ENCODE results near the gene PKP4. TPM values are rescaled to one million over a fixed set of nuclear protein-coding genes. Genes with fewer than 3 reads are reported as not detected.

The PKP4 gene
- total RNA-seq, 1 donor from 2014 or later = 60.8 TPM

GRCh38 chr2:158726911-158727592 lies 270.3 kb downstream of the PKP4 start:
- DNase-seq (ENCODE audit: low spot score in 2 of 2) = no peak
- Histone ChIP-seq H3K4me3 (no peak overlapping the region), H3K9me3 (no peaks in the 10 kb centered on the region), H3K4me1 (no peaks in the 10 kb centered on the region), H3K36me3 (no peaks in the 10 kb centered on the region), H3K27ac (no peak overlapping the region), H3K27me3 (no peaks in the 10 kb centered on the region)
- TF ChIP-seq CTCF (IDR thresholded peaks at IDR 0.05) = no peak
- intact Hi-C loops (cut with DNase I) = no loop called here

- no peaks in the 10 kb centered on the region for H3K36me3 ChIP-seq
- intact Hi-C loops (cut with DNase I) = no loop called here
- TF ChIP-seq CTCF (IDR thresholded peaks at IDR 0.05) = no peak
- peak in 1 of 2 donors; percentile 55 for DNase-seq (ENCODE audit: low spot score in 2 of 2)
- no peaks in the 10 kb centered on the region for H3K27me3 ChIP-seq
- no peaks in the 10 kb centered on the region for H3K9me3 ChIP-seq
- H3K4me1 ChIP-seq = no peaks in the 10 kb centered on the region
- H3K27ac ChIP-seq = no peak overlapping the region
- H3K4me3 ChIP-seq = no peak overlapping the region
These were observed 271.7 kb downstream of the PKP4 start for GRCh38 chr2:158728422-158728821.

- no peak for TF ChIP-seq CTCF (IDR thresholded peaks at IDR 0.05)
- Histone ChIP-seq H3K36me3 (no peaks in the 10 kb centered on the region), H3K4me1 (no peaks in the 10 kb centered on the region), H3K27ac (no peak overlapping the region), H3K27me3 (no peaks in the 10 kb centered on the region), H3K4me3 (no peak overlapping the region), H3K9me3 (no peaks in the 10 kb centered on the region)
- DNase-seq (ENCODE audit: low spot score in 2 of 2) = peak in 1 of 2 donors; percentile 41
- intact Hi-C loops (cut with DNase I) = no loop called here
These were observed 272.7 kb downstream of the PKP4 start for GRCh38 chr2:158729451-158729850.

GRCh38 chr2:158729873-158730620 lies 273.3 kb downstream of the PKP4 start:
- no peaks in the 10 kb centered on the region for H3K27me3 ChIP-seq

GRCh38 chr2:158730621-158731140 lies 273.9 kb downstream of the PKP4 start:
- no peaks in the 10 kb centered on the region for H3K36me3 ChIP-seq
- DNase-seq (ENCODE audit: low spot score in 2 of 2) = no peak
- no peaks in the 10 kb centered on the region for H3K27me3 ChIP-seq
- H3K4me1 ChIP-seq = no peaks in the 10 kb centered on the region
- TF ChIP-seq CTCF (IDR thresholded peaks at IDR 0.05) = no peak
- intact Hi-C loops (cut with DNase I) = no loop called here
- no peaks in the 10 kb centered on the region for H3K9me3 ChIP-seq
- H3K4me3 ChIP-seq = no peak overlapping the region
- no peak overlapping the region for H3K27ac ChIP-seq

More at GRCh38 chr2:158729873-158730620, 273.3 kb downstream of the PKP4 start:
- intact Hi-C loops (cut with DNase I) = no loop called here
- Histone ChIP-seq H3K27ac (no peak overlapping the region), H3K9me3 (no peaks in the 10 kb centered on the region), H3K4me1 (no peaks in the 10 kb centered on the region), H3K36me3 (no peaks in the 10 kb centered on the region), H3K4me3 (no peak overlapping the region)
- peak in 1 of 2 donors; percentile 39 for DNase-seq (ENCODE audit: low spot score in 2 of 2)
- no peak for TF ChIP-seq CTCF (IDR thresholded peaks at IDR 0.05)

Measured in ascending aorta (tissue), 2 donors.